H9 (cell line): ENCODE measurements around the gene SCN5A. TPM values are rescaled to one million over a fixed set of nuclear protein-coding genes. Genes with fewer than 3 reads are reported as not detected.
A peak's percentile ranks its signal among the peaks of the same experiment; 100 is the strongest.

ENCODE experiments used
- DNase-seq: peaks from one replicate; pipeline ENCODE4 v3.0.0-alpha.2; 2017
- H2AFZ ChIP-seq: one replicate; pipeline ENCODE4 v1.6.1; 2013; ENCODE audit warnings: mild to moderate bottlenecking, low read length, control low read depth, moderate library complexity
- H2AK5ac ChIP-seq: 2 replicates; pipeline ENCODE4 v1.6.1; 2013; ENCODE audit warnings: low read length, control low read depth, mixed read lengths; ENCODE audit not compliant: insufficient read length
- H2BK120ac ChIP-seq: one replicate; pipeline ENCODE4 v1.6.1; 2013; ENCODE audit warnings: low read depth, mild to moderate bottlenecking, low read length, control low read depth, inconsistent platforms; ENCODE audit not compliant: poor library complexity, severe bottlenecking
- H2BK12ac ChIP-seq: 2 replicates; pipeline ENCODE4 v1.6.1; 2013; ENCODE audit warnings: low read length, control low read depth, mixed read lengths, low read depth; ENCODE audit not compliant: insufficient read length
- H2BK15ac ChIP-seq: 2 replicates; pipeline ENCODE4 v1.6.1; 2013; ENCODE audit warnings: low read depth, low read length, control low read depth
- H2BK20ac ChIP-seq: one replicate; pipeline ENCODE4 v1.6.1; 2013; ENCODE audit warnings: low read depth, mild to moderate bottlenecking, low read length, control low read depth, inconsistent platforms; ENCODE audit not compliant: poor library complexity, severe bottlenecking
- H2BK5ac ChIP-seq: 2 replicates; pipeline ENCODE4 v1.6.1; 2013; ENCODE audit warnings: low read length, control low read depth, mixed read lengths; ENCODE audit not compliant: insufficient read length
- H3K14ac ChIP-seq: 2 replicates; pipeline ENCODE4 v1.6.1; 2013; ENCODE audit warnings: low read length, control low read depth; ENCODE audit not compliant: insufficient read depth
- H3K18ac ChIP-seq: 2 replicates; pipeline ENCODE4 v1.6.1; 2013; ENCODE audit warnings: low read depth, mild to moderate bottlenecking, mixed read lengths, low read length, control low read depth; ENCODE audit not compliant: insufficient read length
- H3K23ac ChIP-seq: 2 replicates; pipeline ENCODE4 v1.6.1; 2013; ENCODE audit warnings: low read length, control low read depth, mixed read lengths, low read depth; ENCODE audit not compliant: insufficient read length
- H3K23me2 ChIP-seq: 2 replicates; pipeline ENCODE4 v1.6.1; 2013; ENCODE audit warnings: low read depth, mild to moderate bottlenecking, mixed read lengths, low read length, control low read depth; ENCODE audit not compliant: insufficient read length, poor library complexity, severe bottlenecking
- H3K27ac ChIP-seq: 2 replicates; pipeline ENCODE4 v1.5.1; 2013; ENCODE audit warnings: low read length, control low read depth, mixed read lengths, low read depth; ENCODE audit not compliant: insufficient read length
- H3K27me3 ChIP-seq: 2 replicates; pipeline ENCODE4 v1.6.1; 2013; ENCODE audit warnings: low read length, control low read depth, inconsistent platforms; ENCODE audit not compliant: insufficient read depth
- H3K4ac ChIP-seq: 2 replicates; pipeline ENCODE4 v1.6.1; 2013; ENCODE audit warnings: low read depth, mild to moderate bottlenecking, control low read depth, inconsistent platforms, low read length, moderate library complexity
- H3K4me1 ChIP-seq: 2 replicates; pipeline ENCODE4 v1.6.1; 2013; ENCODE audit warnings: low read length, control low read depth, inconsistent platforms; ENCODE audit not compliant: insufficient read depth
- H3K4me2 ChIP-seq: 2 replicates; pipeline ENCODE4 v1.6.1; 2013; ENCODE audit warnings: low read length, control low read depth, mixed read lengths; ENCODE audit not compliant: insufficient read length, insufficient read depth
- H3K56ac ChIP-seq: 2 replicates; pipeline ENCODE4 v1.6.1; 2013; ENCODE audit warnings: low read depth, mild to moderate bottlenecking, mixed read lengths, low read length, control low read depth; ENCODE audit not compliant: insufficient read length
- H3K79me1 ChIP-seq: 2 replicates; pipeline ENCODE4 v1.6.1; 2013; ENCODE audit warnings: low read depth, mild to moderate bottlenecking, moderate library complexity, low read length, control low read depth, inconsistent platforms; ENCODE audit not compliant: insufficient read depth, poor library complexity, severe bottlenecking
- H3K79me2 ChIP-seq: 2 replicates; pipeline ENCODE4 v1.6.1; 2013; ENCODE audit warnings: low read length, control low read depth, inconsistent platforms; ENCODE audit not compliant: insufficient read depth
- H3K9ac ChIP-seq: 2 replicates; pipeline ENCODE4 v1.6.1; 2013; ENCODE audit warnings: low read length, control low read depth, mixed read lengths; ENCODE audit not compliant: insufficient read length; ENCODE audit errors: extremely low read depth
- H3K9me3 ChIP-seq: one replicate; pipeline ENCODE4 v1.6.1; 2013; ENCODE audit warnings: low read depth, low read length, inconsistent platforms; ENCODE audit not compliant: control insufficient read depth
- H3T11ph ChIP-seq: one replicate; pipeline ENCODE4 v1.6.1; 2013; ENCODE audit warnings: mild to moderate bottlenecking, low read length, control low read depth, inconsistent platforms
- H4K20me1 ChIP-seq: one replicate; pipeline ENCODE4 v1.6.1; 2013; ENCODE audit not compliant: control insufficient read depth, insufficient read length, insufficient read depth
- H4K5ac ChIP-seq: 2 replicates; pipeline ENCODE4 v1.6.1; 2013; ENCODE audit warnings: low read depth, mild to moderate bottlenecking, mixed read lengths, low read length, control low read depth; ENCODE audit not compliant: insufficient read length
- H4K8ac ChIP-seq: replicated peaks from 2 replicates; pipeline ENCODE4 v1.6.1; 2013; ENCODE audit warnings: low read length, control low read depth, mixed read lengths, low read depth; ENCODE audit not compliant: insufficient read length
- H4K91ac ChIP-seq: 2 replicates; pipeline ENCODE4 v1.6.1; 2013; ENCODE audit warnings: low read depth, mild to moderate bottlenecking, moderate library complexity, mixed read lengths, low read length, control low read depth; ENCODE audit not compliant: insufficient read length
- H3K27ac Mint-ChIP-seq, 3 experiments: 2 replicates in 2 of 3; 3 replicates in 1 of 3; pipeline ENCODE4 v1.8.0; 2020 to 2021; ENCODE audit warnings: mixed read lengths in 3 of 3, mild to moderate bottlenecking in 1 of 3, moderate library complexity in 1 of 3
- H3K27me3 Mint-ChIP-seq: 2 replicates; pipeline ENCODE4 v1.8.0; 2021; ENCODE audit warnings: low read depth, mild to moderate bottlenecking, moderate library complexity, mixed read lengths
- H3K36me3 Mint-ChIP-seq, 3 experiments: 2 replicates in 2 of 3; 3 replicates in 1 of 3; pipeline ENCODE4 v1.8.0; 2020 to 2021; ENCODE audit warnings: low read depth in 3 of 3, mixed read lengths in 3 of 3; ENCODE audit not compliant: insufficient read depth in 1 of 3
- H3K4me1 Mint-ChIP-seq, 2 experiments: 2 replicates each; pipeline ENCODE4 v1.8.0; 2020; ENCODE audit warnings: mixed read lengths in 2 of 2
- H3K4me3 Mint-ChIP-seq, 2 experiments: 2 replicates in 1 of 2; 3 replicates in 1 of 2; pipeline ENCODE4 v1.8.0; 2020 to 2021; ENCODE audit warnings: mild to moderate bottlenecking in 2 of 2, mixed read lengths in 2 of 2, moderate library complexity in 1 of 2
- H3K9me3 Mint-ChIP-seq, 2 experiments: 2 replicates in 1 of 2; 3 replicates in 1 of 2; pipeline ENCODE4 v1.8.0; 2020; ENCODE audit warnings: mild to moderate bottlenecking in 2 of 2, mixed read lengths in 2 of 2, moderate library complexity in 1 of 2
- WGBS: extraction: QIAGEN DNeasy Blood & Tissue Kit; methylation state at CpG from one replicate; pipeline ENCODE4 v1.1.7; 2013; ENCODE audit warnings: missing lambda C conversion rate, low lambda C conversion rate, mixed read lengths; ENCODE audit not compliant: insufficient read length; ENCODE audit errors: extremely low coverage; 5-methylcytosine and 5-hydroxymethylcytosine counted together
- total RNA-seq: library from RNA; stranded (reverse); gene quantifications from 2 replicates; pipeline ENCODE4 v1.2.1, GENCODE V29; 2021
- TF ChIP-seq, protein P1 (sequence below): fragments of 200-600 bp; sonication (generic); conservative IDR thresholded peaks from 3 replicates; pipeline ENCODE4 v1.8.0; 2021; ENCODE audit warnings: antibody characterized with exemption, mild to moderate bottlenecking

Gene SCN5A
- total RNA-seq, 1 experiment from 2014 or later, result 6.5 TPM

DNA sequence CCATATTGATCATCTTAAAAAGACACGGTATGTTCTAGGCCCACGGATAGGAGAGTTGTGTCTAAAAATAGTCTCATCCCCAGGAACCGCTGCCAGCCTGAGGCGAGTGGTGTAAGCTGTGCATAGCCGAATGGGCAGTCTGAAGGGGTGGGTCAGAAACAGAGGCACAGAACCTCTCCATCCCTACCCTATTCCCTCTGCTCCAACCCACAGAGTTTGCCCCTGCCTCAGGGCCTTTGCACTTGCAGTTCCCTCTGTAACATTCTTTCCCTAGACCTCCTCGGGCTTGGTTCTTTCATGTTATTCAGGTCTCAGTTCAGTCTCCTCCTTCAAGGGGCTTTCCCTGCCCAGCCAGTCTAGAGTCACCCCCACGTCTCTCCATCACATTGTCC lies 4.8 kb downstream of the SCN5A start:
- TF ChIP-seq, protein P1, sequence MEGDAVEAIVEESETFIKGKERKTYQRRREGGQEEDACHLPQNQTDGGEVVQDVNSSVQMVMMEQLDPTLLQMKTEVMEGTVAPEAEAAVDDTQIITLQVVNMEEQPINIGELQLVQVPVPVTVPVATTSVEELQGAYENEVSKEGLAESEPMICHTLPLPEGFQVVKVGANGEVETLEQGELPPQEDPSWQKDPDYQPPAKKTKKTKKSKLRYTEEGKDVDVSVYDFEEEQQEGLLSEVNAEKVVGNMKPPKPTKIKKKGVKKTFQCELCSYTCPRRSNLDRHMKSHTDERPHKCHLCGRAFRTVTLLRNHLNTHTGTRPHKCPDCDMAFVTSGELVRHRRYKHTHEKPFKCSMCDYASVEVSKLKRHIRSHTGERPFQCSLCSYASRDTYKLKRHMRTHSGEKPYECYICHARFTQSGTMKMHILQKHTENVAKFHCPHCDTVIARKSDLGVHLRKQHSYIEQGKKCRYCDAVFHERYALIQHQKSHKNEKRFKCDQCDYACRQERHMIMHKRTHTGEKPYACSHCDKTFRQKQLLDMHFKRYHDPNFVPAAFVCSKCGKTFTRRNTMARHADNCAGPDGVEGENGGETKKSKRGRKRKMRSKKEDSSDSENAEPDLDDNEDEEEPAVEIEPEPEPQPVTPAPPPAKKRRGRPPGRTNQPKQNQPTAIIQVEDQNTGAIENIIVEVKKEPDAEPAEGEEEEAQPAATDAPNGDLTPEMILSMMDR, result no peak
- Histone ChIP-seq H4K20me1 (peaks cover 3% of the 10 kb centered on the region), H3K4me2 (no peak overlapping the region), H2BK20ac (no peak overlapping the region), H3K9me3 (no peaks in the 10 kb centered on the region), H3K18ac (no peak overlapping the region), H2BK5ac (no peak overlapping the region), H3K27me3 (peaks cover 12% of the 10 kb centered on the region; the same call in 1 of the 2 replicates), H2BK120ac (no peak overlapping the region), H2BK12ac (no peak overlapping the region), H3T11ph (no peak overlapping the region), H2AFZ (no peak overlapping the region), H3K56ac (no peak overlapping the region), H3K27ac (no peak overlapping the region), H3K4ac (no peak overlapping the region), H3K23me2 (peaks cover 5% of the 10 kb centered on the region), H3K79me2 (no peaks in the 10 kb centered on the region), H3K9ac (no peak overlapping the region), H4K91ac (no peak overlapping the region), H3K79me1 (no peaks in the 10 kb centered on the region), H3K23ac (no peak overlapping the region), H3K4me1 (0 out of 2 replicates have a peak, but pooled peaks cover 4% of the 10 kb centered on the region), H3K14ac (no peak overlapping the region), H2AK5ac (no peak overlapping the region), H2BK15ac (no peak overlapping the region), H4K8ac (no peak overlapping the region), H4K5ac (no peak overlapping the region)
- no CpG with 5 or more reads among the region's 7 CpGs for WGBS
- Mint-ChIP-seq H3K27ac (peak overlapping the region in 1 of 3 experiments; percentile 54; a peak in 1 of 7 replicates), H3K4me1 (peaks cover 21 to 30% of the 10 kb centered on the region in 2 experiments), H3K9me3 (no peaks in the 10 kb centered on the region), H3K27me3 (peaks cover 24% of the 10 kb centered on the region), H3K36me3 (no peaks in the 10 kb centered on the region; a peak in 1 of 7 replicates), H3K4me3 (no peak overlapping the region)
- no peak for DNase-seq
